ENCODE results near the gene GNGT2.

DNA sequence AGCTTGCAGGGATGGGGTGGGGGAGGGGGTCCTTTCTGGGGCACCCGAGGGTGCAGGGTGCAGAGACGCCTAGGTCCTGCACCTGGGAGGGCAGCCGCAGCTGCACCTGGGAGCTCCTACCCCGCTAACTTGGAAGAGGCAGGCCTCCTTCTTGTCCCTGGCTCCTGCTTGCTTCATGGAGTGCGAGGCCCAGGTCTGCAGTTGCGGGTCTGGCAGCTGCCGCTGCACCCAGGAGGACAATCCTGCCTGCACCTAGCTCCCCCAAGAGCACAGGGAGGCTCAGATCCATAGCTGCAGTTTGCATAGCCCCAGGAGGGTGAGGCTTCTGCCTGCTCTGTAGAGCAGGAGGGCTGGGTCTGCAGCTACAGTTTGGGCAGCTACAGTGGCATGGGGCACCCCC, 26.6 kb downstream of the GNGT2 start:
- TF ChIP-seq POLR2AphosphoS5 (IDR thresholded peaks at IDR 0.05) (no peak), EP300 (IDR thresholded peaks at IDR 0.05) (no peak), POLR2A (IDR thresholded peaks at IDR 0.05; ENCODE audit: low read depth) (no peak)
- TF ChIP-seq, protein P1, sequence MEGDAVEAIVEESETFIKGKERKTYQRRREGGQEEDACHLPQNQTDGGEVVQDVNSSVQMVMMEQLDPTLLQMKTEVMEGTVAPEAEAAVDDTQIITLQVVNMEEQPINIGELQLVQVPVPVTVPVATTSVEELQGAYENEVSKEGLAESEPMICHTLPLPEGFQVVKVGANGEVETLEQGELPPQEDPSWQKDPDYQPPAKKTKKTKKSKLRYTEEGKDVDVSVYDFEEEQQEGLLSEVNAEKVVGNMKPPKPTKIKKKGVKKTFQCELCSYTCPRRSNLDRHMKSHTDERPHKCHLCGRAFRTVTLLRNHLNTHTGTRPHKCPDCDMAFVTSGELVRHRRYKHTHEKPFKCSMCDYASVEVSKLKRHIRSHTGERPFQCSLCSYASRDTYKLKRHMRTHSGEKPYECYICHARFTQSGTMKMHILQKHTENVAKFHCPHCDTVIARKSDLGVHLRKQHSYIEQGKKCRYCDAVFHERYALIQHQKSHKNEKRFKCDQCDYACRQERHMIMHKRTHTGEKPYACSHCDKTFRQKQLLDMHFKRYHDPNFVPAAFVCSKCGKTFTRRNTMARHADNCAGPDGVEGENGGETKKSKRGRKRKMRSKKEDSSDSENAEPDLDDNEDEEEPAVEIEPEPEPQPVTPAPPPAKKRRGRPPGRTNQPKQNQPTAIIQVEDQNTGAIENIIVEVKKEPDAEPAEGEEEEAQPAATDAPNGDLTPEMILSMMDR (IDR thresholded peaks at IDR 0.05): no peak
